SK-N-SH treated with all-trans-retinoic acid at 6 μM for 48 hours (cell line): ENCODE data around the gene LRBA.

ENCODE experiments used
- POU6F1 ChIP-seq: fragments of 250-450 bp; sonication (Bioruptor Pico); IDR thresholded peaks from 2 replicates; pipeline ENCODE4 v1.8.0; 2021; ENCODE audit warnings: low read depth, mild to moderate bottlenecking, moderate library complexity, borderline replicate concordance
- RARB ChIP-seq: fragments of 250-450 bp; sonication (Bioruptor Pico); IDR thresholded peaks from 2 replicates; pipeline ENCODE4 v1.8.0; 2021; ENCODE audit warnings: mild to moderate bottlenecking, moderate library complexity
- ZFP30 ChIP-seq: fragments of 450-650 bp; formaldehyde crosslinking; IDR thresholded peaks from 2 replicates; pipeline ENCODE4 v1.5.0; 2022; ENCODE audit warnings: mild to moderate bottlenecking, moderate library complexity

DNA sequence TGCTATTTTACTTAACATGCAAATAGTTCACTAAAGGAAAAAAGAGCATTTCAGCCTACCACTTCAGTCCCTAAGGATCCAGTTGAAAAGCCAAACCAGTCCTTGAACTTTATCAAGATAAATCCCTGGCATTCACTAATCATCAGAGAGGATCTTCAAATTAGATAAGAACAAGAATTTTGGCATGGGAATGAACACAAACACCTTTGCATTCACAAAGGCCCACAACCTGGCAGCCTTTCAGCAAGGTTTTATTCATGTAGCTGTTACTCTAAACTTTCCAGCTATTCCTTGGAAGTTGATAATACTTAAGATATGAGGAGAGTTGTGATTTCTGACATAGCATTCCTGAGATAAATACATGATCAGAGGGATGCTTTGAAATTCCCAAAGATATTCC lies 193.4 kb downstream of the LRBA start:
- TF ChIP-seq ZFP30 (CRISPR knock-in tag) = no peak
- TF ChIP-seq RARB (CRISPR knock-in tag) = no peak
- no peak for TF ChIP-seq POU6F1 (CRISPR knock-in tag)
